Gastrocnemius medialis (tissue), 4 donors: Measurements from ENCODE around the gene SKIC8. TPM values are rescaled to one million over a fixed set of nuclear protein-coding genes. Genes with fewer than 3 reads are reported as not detected.

Experiments used
- ATAC-seq, 2 donors: fragments of 150-250 bp; one replicate each; pipeline ENCODE4 v1.9.1; 2016
- DNase-seq, 2 donors: peaks; one replicate each; pipeline ENCODE4 v3.0.0-alpha.2; 2019
- H3K27ac ChIP-seq, 4 donors: fragments of 200-600 bp; sonication (generic); 1 replicate in 1 of 4; 2 replicates in 3 of 4; pipeline ENCODE4 v1.5.1; 2016 to 2018; ENCODE audit warnings: mild to moderate bottlenecking in 2 of 4, moderate library complexity in 1 of 4
- H3K27me3 ChIP-seq, 3 donors: fragments of 200-600 bp; sonication (generic) in 2 of 3; 1 replicate in 1 of 3; 2 replicates in 2 of 3; pipeline versions ENCODE4 v1.5.1 to v1.6.0; 2016 to 2019; ENCODE audit warnings: mild to moderate bottlenecking in 1 of 3, moderate library complexity in 1 of 3
- H3K36me3 ChIP-seq, 2 donors: fragments of 200-600 bp; sonication (generic) in 1 of 2; one replicate each; pipeline ENCODE4 v1.5.1; 2017 to 2018
- H3K4me1 ChIP-seq, 2 donors: fragments of 200-600 bp; sonication (generic) in 1 of 2; one replicate each; pipeline ENCODE4 v1.5.1; 2016 to 2017; ENCODE audit warnings: mild to moderate bottlenecking in 2 of 2
- H3K4me3 ChIP-seq, 4 donors: fragments of 200-600 bp; sonication (generic) in 3 of 4; 1 replicate in 1 of 4; 2 replicates in 3 of 4; pipeline ENCODE4 v1.5.1; 2016 to 2019; ENCODE audit warnings: mild to moderate bottlenecking in 2 of 4
- H3K9me3 ChIP-seq, 3 donors: fragments of 200-600 bp; sonication (generic) in 2 of 3; 1 replicate in 1 of 3; 2 replicates in 2 of 3; pipeline ENCODE4 v1.5.1; 2016 to 2019
- CTCF ChIP-seq, 5 experiments: fragments of 450-650 bp in 3 of 5; fragments of 200-600 bp in 2 of 5; sonication (generic) in 2 of 5; IDR thresholded peaks in 4 of 5; conservative IDR thresholded peaks in 1 of 5; 1 replicate in 4 of 5; 2 replicates in 1 of 5; pipeline ENCODE4 v1.5.1; 2016 to 2019; ENCODE audit warnings: antibody characterized with exemption in 5 of 5, mild to moderate bottlenecking in 3 of 5, moderate library complexity in 3 of 5
- POLR2A ChIP-seq, 2 donors: fragments of 450-650 bp; IDR thresholded peaks; one replicate each; pipeline ENCODE4 v1.6.1; 2017; ENCODE audit warnings: antibody characterized with exemption in 2 of 2, mild to moderate bottlenecking in 2 of 2, moderate library complexity in 2 of 2
- in situ Hi-C, 4 donors: fragments of 200-750 bp; cut with MboI; loops; one replicate each; pipeline versions ENCODE4 v1.15.0 to v1.8.0; 2017; ENCODE audit warnings: low sequenced_read_pairs in 4 of 4
- intact Hi-C: fragments of 100-400 bp; cut with DNase I; formaldehyde crosslinking; loops from one replicate; pipeline ENCODE4 v1.15.1; 2023; ENCODE audit warnings: low total_unique reads
- total RNA-seq, 4 donors: library from RNA; depleted of rRNA; stranded (reverse); fragments of >200 nt; gene quantifications; one replicate each; pipeline versions ENCODE4 v1.1.0 to v1.2.3, GENCODE V29; 2016

Gene SKIC8
- total RNA-seq, 4 donors from 2014 or later, result 36.9 to 48.6 (median 42.7) TPM

DNA sequence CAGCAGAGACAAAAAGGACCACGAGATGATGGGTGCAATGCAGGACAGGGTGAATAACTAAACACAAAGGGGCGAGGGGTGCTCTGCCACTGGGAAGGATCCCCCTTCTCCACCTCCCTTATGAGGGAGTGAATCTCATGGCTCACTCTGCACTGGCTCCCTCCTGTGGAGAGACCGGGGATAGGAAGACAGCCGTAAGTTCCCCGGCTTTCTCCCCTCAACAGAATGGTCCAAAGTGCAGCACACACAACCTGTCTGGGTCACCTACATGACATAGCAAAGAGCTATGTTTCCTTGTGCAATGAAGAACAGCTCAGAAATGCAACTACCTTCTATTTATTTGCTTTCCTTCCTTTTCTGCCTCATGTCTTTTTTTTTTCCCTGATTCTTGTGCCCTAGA is 57.3 kb downstream of the SKIC8 start:
- TF ChIP-seq CTCF (IDR thresholded peaks at IDR 0.05 in 4 of 5, conservative IDR thresholded peaks at IDR 0.05 in 1 of 5) (peak in 3 of 5 experiments; percentile 15 to 50 (median 32)), POLR2A (IDR thresholded peaks at IDR 0.05) (no peak)
- Histone ChIP-seq H3K9me3 (no peaks in the 10 kb centered on the region), H3K27ac (no peak overlapping the region), H3K4me1 (peaks cover 0 to 7% of the 10 kb centered on the region in 2 donors), H3K36me3 (no peaks in the 10 kb centered on the region), H3K4me3 (no peak overlapping the region), H3K27me3 (no peaks in the 10 kb centered on the region)
- ATAC-seq (peak in 1 of 2 donors; percentile 48), DNase-seq (no peak)
- intact Hi-C loops, result loop anchor here (1.0 to 5.0 kb wide), 2 partner anchors 65 to 275 kb away; no protein-coding TSS in a partner anchor
- in situ Hi-C loops, result loop anchor here (5.0 to 25.0 kb wide), 4 partner anchors 67 to 285 kb away; no protein-coding TSS in a partner anchor

DNA sequence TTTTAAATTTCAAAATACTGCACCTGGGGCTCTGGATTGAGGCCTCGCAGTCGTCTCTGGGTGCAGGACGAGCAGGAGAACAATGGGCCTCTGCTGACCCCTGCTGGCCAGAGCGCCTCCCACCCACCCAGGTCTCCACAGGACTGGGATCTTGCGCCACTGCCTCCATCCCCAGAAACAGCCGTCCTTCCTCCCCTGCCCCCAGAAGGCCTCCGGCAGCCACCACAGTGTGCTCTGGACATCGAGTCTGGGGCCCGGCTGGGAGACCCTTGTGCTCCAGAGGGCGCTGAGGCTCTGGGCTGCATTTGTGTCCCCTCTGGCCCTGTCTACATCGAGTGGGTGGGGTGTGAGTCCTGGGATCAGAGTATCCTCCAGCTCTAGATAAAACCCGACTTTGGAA is 58.4 kb downstream of the SKIC8 start:
- Histone ChIP-seq H3K27ac (no peak overlapping the region), H3K4me1 (peaks cover 0 to 7% of the 10 kb centered on the region in 2 donors), H3K4me3 (no peak overlapping the region), H3K9me3 (no peaks in the 10 kb centered on the region), H3K36me3 (no peaks in the 10 kb centered on the region), H3K27me3 (no peaks in the 10 kb centered on the region)
- DNase-seq (peak; percentile 66 to 80), ATAC-seq (peak; percentile 84 to 93)
- intact Hi-C loops, result loop anchor here (1.0 to 5.0 kb wide), 3 partner anchors 110 to 274 kb away; partner anchors contain the start of gene CIB2
- TF ChIP-seq POLR2A (IDR thresholded peaks at IDR 0.05), result no peak
- peak; percentile 84 to 94 (median 91) for TF ChIP-seq CTCF (IDR thresholded peaks at IDR 0.05 in 4 of 5, conservative IDR thresholded peaks at IDR 0.05 in 1 of 5)
- in situ Hi-C loops, result loop anchor here (5.0 to 25.0 kb wide), 4 partner anchors 66 to 284 kb away; no protein-coding TSS in a partner anchor

GRCh38 chr15:78239811-78240210 is 59.6 kb downstream of the SKIC8 start:
- no peak for TF ChIP-seq POLR2A (IDR thresholded peaks at IDR 0.05)
- TF ChIP-seq CTCF (IDR thresholded peaks at IDR 0.05 in 4 of 5, conservative IDR thresholded peaks at IDR 0.05 in 1 of 5), result no peak
- H3K4me1 ChIP-seq, result peaks cover 0 to 7% of the 10 kb centered on the region in 2 donors
- in situ Hi-C loops, result loop anchor here (5.0 to 25.0 kb wide), 5 partner anchors 58 to 283 kb away; no protein-coding TSS in a partner anchor
- DNase-seq (no peak), ATAC-seq (no peak)
- no peak overlapping the region for H3K4me3 ChIP-seq
- H3K27me3 ChIP-seq, result no peaks in the 10 kb centered on the region
- peak overlapping the region in 1 of 4 donors; percentile 11 for H3K27ac ChIP-seq
- H3K9me3 ChIP-seq, result no peaks in the 10 kb centered on the region
- no peaks in the 10 kb centered on the region for H3K36me3 ChIP-seq
- intact Hi-C loops, result loop anchor here (5.0 kb wide), 2 partner anchors 38 to 273 kb away; no protein-coding TSS in a partner anchor

- intact Hi-C loops (loop anchor here (5.0 kb wide), 1 partner anchor 35 kb away; no protein-coding TSS in a partner anchor), in situ Hi-C loops (loop anchor here (5.0 to 25.0 kb wide), 4 partner anchors 55 to 275 kb away; no protein-coding TSS in a partner anchor)
- DNase-seq, result no peak
- Histone ChIP-seq H3K4me1 (no peaks in the 10 kb centered on the region), H3K36me3 (no peaks in the 10 kb centered on the region), H3K4me3 (no peak overlapping the region), H3K9me3 (no peaks in the 10 kb centered on the region), H3K27me3 (no peaks in the 10 kb centered on the region), H3K27ac (no peak overlapping the region)
- TF ChIP-seq POLR2A (IDR thresholded peaks at IDR 0.05) (no peak), CTCF (IDR thresholded peaks at IDR 0.05 in 4 of 5, conservative IDR thresholded peaks at IDR 0.05 in 1 of 5) (no peak)
- no peak for ATAC-seq
Measured at GRCh38 chr15:78237146-78237545, 62.3 kb downstream of the SKIC8 start.
